Umbilical cord (tissue), 2 donors: ENCODE results near the gene MPHOSPH9. TPM values are rescaled to one million over a fixed set of nuclear protein-coding genes. Genes with fewer than 3 reads are reported as not detected.
A peak's percentile ranks its signal among the peaks of the same experiment; 100 is the strongest.
"Not testable (repeated sequence)": the region's sequence is repeated elsewhere in the genome, so short reads cannot be mapped to it uniquely, and the experiment has no call there.

ENCODE experiments used
- DNase-seq: peaks from one replicate; pipeline ENCODE4 v3.0.0-alpha.2; 2015; ENCODE audit warnings: low spot score
- total RNA-seq: library from RNA; depleted of rRNA; stranded (reverse); fragments of >200 nt; gene quantifications from one replicate; pipeline ENCODE4 v1.2.3, GENCODE V29; 2014; ENCODE audit warnings: low replicate concordance; ENCODE audit not compliant: insufficient read depth

MPHOSPH9 gene
- total RNA-seq, 1 donor from 2014 or later = 52.2 TPM

DNA sequence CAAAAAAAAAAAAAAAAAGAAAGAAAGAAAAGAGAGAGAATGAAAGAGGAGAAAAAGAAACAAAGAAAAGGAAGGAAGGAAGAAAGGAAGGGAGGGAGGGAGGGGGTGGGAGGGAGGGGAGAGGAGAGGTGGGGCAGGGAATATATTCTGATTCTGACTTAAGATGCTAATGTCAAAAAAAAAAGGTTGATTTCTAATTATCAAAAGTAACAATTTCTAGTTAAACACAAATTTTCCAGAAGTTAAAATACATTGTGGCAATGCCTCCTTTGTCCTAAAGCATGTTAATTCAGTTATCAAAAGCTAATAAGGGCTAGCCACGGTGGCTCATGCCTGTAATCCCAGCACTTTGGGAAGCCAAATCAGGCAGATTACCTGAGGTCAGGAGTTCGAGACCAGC, 7.5 kb downstream of the MPHOSPH9 start:
- no peak for DNase-seq

DNA sequence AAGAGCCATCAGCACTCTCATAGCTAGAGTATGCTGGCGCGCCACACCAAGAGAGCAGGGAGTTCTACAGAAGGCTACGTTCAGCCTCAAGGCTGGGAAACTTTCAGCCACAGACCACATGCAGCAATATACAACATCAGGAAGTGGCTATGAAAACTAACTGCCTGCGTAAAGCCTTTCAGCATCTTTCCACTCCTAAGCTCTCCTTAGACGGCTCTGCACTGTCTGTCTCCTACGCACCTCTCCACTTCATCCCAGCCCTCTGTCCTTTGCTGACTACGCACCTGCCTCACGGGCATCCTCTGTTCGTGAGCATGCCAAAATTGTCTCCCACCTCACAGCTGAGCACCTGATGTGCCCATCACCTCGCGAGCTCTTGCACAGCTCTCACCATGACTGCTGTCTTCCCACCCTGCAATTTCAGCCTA, 9.7 kb downstream of the MPHOSPH9 start:
- no peak for DNase-seq

DNA sequence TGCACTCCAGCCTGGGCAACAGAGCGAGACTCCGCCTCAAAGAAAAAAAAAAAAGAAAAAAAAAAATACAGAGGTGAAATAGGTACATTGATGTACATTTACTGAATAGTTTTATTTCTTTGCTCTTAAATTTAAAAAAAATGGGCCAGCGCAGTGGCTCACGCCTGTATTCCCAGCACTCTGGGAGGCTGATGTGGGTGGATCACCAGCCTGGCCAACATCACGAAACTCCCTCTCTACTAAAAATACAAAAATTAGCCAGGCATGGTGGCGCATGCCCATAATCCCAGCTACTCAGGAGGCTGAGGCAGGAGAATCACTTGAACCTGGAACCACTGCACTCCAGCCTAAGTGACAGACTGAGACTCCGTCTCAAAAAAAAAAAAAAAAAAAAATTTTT, 25.1 kb downstream of the MPHOSPH9 start:
- not testable (repeated sequence) for DNase-seq

- DNase-seq = peak; percentile 13
Observed at GRCh38 chr12:123206794-123207193, 26.1 kb downstream of the MPHOSPH9 start.

- no peak for DNase-seq
Observed at GRCh38 chr12:123200414-123200813, 32.5 kb downstream of the MPHOSPH9 start.

GRCh38 chr12:123199936-123200335, 33.0 kb downstream of the MPHOSPH9 start:
- DNase-seq = no peak

DNA sequence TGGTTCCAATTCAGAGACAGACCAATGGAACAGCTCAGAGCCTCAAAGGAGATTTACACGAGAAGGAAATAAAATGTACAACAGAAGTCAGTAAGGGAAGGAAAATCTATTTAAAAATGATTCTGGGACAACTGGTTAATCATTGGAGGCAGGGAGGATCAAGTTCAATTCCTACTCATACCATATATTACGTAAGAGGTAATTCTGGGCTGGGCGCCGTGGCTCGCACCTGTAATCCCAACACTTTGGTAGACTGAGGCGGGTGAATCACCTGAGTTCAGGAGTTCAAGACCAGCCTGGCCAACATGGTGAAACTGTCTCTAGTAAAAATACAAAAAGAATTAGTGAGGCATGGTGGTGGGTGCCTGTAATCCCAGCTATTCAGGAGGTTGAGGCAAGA, 45.3 kb downstream of the MPHOSPH9 start:
- no peak for DNase-seq

- DNase-seq = no peak
Observed at GRCh38 chr12:123180171-123180570, 52.8 kb downstream of the MPHOSPH9 start.

- no peak for DNase-seq
Observed at GRCh38 chr12:123171967-123172366, 61.0 kb downstream of the MPHOSPH9 start.

DNA sequence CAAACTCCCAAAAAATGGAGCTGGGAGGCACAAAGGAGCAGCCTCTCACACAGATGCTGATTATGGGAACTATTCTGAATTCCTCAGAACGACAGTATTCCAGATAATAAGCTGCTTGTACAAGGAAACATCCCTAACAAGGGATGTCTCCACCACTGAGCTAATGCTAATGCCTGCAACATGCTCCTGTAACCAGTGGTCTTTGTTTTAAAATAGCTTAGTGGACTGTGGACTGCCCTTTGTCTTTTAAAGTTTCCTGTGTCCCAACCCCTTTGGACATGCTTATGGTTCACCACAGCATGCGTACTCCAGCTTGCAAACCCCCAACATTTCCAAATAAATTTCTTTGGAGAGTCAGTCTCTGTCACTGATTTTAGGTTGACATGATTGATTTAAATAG, 65.6 kb downstream of the MPHOSPH9 start:
- DNase-seq = no peak

DNA sequence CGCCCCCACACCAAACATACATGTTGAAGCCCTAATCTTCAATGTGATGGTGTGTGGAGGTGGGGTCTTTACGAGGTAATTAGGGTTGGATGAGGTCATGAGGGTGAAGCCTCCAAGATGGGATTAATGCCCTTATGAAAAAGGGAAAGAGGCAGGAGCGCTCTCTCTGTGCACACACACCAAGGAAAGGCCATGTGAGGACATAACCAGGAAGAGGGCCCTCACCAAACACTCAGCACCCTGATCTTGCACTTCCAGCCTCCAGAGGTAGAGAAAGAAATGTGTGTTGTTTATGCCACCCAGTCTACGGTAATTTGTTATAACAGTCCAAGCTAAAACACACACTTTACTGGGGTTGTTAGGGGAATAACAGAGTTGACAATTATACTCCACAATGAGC, 67.4 kb downstream of the MPHOSPH9 start:
- DNase-seq = no peak

DNA sequence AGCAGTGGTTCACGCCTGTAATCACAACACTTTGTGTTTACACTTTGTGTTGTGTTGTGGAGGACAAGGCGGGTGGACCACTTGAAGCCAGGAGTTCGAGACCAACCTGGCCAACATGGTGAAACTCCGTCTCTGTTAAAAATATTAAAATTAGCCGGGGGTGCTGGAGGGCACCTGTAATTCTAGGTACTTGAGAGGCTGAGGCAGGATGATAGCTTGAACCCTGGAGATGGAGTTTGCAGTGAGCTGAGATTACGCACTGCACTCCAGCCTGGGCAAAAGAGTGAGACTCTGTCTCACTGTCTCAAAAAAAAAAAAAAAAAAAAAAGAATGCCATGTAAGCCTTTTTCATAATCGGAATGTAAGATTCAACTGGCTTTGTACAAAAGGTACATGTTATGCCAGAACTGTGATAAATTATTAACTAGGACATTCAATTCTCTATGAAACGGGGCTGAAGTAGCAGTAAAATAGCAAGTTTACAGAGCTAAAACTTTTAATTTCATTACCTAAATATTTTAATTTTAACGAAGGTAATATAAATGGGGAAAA, 68.2 kb downstream of the MPHOSPH9 start:
- no peak for DNase-seq

- no peak for DNase-seq
Observed at GRCh38 chr12:123164222-123164621, 68.7 kb downstream of the MPHOSPH9 start.

GRCh38 chr12:123163227-123163626, 69.7 kb downstream of the MPHOSPH9 start:
- DNase-seq = peak; percentile 59

GRCh38 chr12:123160801-123161487, 72.0 kb downstream of the MPHOSPH9 start:
- no peak for DNase-seq

GRCh38 chr12:123153906-123154305, 79.0 kb downstream of the MPHOSPH9 start:
- no peak for DNase-seq

DNA sequence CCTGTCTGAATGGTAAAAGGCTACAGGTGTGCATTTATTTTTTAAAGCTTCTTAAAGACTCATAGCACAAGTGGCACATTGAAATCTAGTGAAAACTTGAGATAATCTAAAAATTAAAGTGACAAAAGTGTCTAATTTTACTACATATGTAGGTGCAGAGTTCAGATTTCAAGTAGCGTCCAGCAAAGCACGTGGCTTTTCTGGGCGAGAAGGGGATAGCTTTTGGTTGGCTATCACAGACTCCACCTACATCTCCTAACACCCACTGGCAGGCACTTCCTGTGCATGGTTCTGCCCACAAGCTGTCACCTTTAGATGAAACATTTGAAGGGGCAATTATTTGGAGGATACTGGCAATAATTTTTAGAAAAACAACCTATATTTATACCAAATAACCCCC, 80.1 kb downstream of the MPHOSPH9 start:
- DNase-seq = no peak

GRCh38 chr12:123151457-123152454, 81.2 kb downstream of the MPHOSPH9 start:
- DNase-seq = no peak

DNA sequence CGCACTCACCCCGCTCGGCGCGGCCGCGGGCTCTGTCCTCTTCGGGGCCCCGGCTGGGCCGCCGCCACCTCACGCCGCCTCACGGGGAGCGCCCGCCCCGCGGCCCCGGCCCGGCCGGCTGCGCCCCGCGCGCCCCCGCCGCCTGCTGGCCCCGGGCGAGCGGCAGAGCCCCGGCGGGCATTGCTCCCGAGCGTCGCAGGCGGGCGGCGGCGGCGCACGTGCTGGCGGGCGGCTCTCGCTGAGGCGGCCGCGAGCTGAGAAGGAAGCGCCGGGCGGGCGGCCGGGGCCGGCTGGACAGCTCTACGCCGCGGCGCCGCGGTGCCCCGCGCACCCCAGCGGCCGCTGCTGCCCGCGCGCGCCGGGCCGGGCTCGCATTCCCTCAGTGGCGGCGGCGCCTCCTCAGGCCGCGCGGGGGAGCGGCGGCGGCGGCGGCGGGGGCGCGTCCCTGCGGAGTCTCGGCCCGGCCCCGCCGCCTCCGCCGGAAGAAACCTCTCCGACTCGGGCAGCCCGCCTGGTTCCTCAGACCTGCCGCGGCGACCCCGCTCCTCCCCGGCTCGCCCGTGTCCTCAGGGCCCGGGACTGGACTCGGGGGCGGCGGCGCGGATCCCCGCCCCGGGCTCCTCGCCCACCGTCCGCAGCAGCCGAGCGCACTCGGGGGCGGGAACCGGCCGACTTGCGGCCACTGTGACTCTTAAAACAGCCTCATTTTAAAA, 82.0 kb downstream of the MPHOSPH9 start, which contains the start of gene PITPNM2:
Gene PITPNM2 (minus strand): TSS at position 347 of the 713 bp plus-strand sequence. CDS start 116,500 bp downstream, outside the sequence.
- DNase-seq = peak; percentile 67

- DNase-seq = peak; percentile 31
Observed at GRCh38 chr12:123150275-123150743, 82.6 kb downstream of the MPHOSPH9 start.
